Stimulated activated memory B cell treated with anti-CD40 and anti-IgM and Interleukin-4, amounts not matched to agents 10 μg/mL and 1 μg/mL and 100 μg/mL, for 72 hours (primary cell): Measurements from ENCODE around the gene SGTA.

ENCODE experiments used
- ATAC-seq: fragments of 150-1000 bp; cut with Tn5 transposase; 2 replicates; pipeline ENCODE4 v1.10.0; 2021
- H3K27ac Mint-ChIP-seq: one replicate; pipeline ENCODE4 v1.8.0; 2022; ENCODE audit warnings: mild to moderate bottlenecking, mixed read lengths
- H3K27me3 Mint-ChIP-seq: one replicate; pipeline ENCODE4 v1.8.0; 2022; ENCODE audit warnings: mixed read lengths
- H3K36me3 Mint-ChIP-seq: one replicate; pipeline ENCODE4 v1.8.0; 2022; ENCODE audit warnings: mixed read lengths
- H3K4me1 Mint-ChIP-seq: one replicate; pipeline ENCODE4 v1.8.0; 2022; ENCODE audit warnings: mixed read lengths
- H3K4me3 Mint-ChIP-seq: one replicate; pipeline ENCODE4 v1.8.0; 2022; ENCODE audit warnings: mild to moderate bottlenecking, moderate library complexity, mixed read lengths
- H3K9me3 Mint-ChIP-seq: one replicate; pipeline ENCODE4 v1.8.0; 2022; ENCODE audit warnings: mixed read lengths

The SGTA gene

DNA sequence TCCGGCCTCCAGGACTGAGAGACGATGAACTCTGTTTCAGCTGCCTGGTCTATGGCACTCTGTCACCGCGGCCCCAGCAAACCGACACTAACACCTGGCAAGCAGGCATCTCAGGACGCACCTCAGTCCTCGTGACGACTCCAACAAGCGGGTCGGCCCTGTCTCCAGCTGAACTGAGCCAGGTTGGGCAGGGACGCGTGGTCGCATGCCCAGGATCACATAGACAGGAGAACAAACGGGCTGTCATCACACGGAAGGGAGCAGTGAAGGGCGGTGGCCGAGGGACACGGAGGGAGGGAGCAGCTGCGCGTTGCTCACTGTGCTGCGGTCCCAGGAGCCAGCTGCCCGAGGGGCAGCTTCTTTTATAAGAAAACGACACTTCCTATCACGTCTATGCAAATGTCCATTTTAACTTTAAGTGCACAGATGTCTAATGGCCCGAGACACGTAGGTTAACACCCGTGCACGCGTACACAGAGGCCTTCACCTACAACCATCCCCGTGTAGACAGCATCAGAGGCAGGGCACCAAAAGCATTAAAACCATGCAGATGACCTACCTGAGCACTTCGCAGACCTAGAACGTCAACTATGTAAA is 8.9 kb downstream of the SGTA start:
- no peak for ATAC-seq
- Mint-ChIP-seq H3K9me3 (no peaks in the 10 kb centered on the region), H3K27me3 (no peaks in the 10 kb centered on the region), H3K36me3 (peaks cover 27% of the 10 kb centered on the region), H3K4me3 (no peak overlapping the region), H3K4me1 (peaks cover 47% of the 10 kb centered on the region), H3K27ac (no peak overlapping the region)

DNA sequence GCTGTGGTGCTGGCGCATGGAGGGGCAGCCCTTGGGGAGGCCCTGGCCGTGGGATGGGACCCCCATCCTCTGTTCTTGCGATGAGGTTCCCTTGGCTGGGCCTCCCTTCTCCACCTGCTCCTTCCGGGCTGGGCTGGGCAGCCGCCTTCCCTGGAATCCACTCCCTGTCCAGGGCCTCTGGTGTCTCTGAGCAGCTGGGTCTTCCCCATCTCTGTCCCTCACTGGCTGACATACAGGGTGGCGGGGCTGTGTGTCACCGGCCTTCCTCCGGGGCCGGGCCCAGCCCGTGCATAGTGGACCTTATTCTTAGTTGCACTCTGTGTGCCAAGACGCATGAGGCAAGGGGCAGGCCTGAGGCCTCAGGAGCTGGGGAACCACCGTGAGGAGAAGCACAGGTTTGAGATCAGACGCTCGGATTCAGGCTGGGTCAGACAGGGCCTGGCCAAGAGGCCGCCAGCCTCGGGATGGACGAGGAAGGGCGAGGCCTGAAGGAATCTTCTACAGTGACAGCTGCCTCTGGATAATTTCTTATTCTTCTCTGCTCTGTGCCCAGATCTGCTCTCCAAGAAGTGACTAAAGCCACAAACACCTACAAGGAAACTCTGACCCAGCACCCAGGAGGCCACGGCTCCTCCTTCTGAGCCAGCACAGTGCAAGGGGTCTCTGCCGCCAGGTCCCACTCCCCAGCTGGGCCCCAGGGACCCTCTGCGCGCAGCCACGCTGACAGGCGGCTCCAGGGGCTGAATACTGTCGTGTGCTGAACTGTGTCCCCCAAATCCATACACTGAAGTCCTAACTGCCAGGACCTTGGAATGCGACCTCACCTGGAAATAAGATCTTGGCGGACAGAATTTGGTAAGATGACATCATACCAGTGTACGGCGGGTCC is 11.0 kb downstream of the SGTA start:
- Mint-ChIP-seq H3K27ac (no peak overlapping the region), H3K4me3 (no peak overlapping the region), H3K4me1 (peaks cover 30% of the 10 kb centered on the region), H3K36me3 (peaks cover 28% of the 10 kb centered on the region), H3K9me3 (no peaks in the 10 kb centered on the region), H3K27me3 (no peaks in the 10 kb centered on the region)
- ATAC-seq: no peak

DNA sequence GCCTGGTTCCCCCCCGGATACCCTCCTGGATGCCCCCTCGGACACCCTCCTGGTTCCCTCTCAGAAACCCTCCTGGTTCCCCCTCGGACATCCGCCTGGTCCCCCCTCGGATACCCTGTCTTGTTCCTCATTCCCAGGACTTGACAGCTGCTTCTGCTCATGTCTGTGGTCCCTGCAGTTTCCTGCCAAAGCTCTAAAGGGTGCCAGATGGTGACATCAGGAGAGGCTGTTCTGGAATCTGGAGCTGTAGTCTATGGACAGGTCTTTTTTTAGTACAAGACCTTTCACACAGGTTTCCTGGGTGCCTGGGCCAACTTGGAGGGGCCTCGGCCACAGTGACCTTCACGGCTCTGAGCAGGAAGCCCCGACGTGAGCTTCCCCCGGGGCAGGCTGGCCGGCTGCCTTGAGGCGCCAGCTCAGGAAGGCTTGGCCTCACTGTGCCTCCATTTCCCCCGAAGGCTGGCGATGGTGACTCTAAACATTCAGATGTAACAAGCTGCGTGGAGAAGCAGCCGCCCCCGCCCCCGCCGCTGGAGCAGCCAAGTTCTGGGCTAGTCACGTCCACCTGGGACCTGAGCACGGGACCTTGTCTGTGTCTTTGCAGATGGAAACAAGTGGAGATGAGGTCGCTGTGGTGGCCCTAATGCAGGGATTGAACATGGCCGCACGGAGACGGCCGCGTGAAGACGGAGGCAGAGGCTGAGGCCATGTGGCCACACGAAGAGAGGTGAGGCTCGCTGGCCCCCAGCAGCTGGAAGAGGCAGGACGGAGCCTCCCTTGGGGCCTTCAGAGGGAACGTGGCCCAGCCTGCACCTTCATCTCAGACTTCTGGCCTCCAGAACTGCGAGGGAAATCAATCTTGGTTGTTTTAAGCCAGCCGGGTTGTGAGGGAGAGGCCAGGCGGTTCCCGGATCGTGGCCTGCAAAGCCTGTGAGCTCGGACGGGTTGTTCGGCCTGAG is 12.7 kb downstream of the SGTA start:
- no peak overlapping the region for H3K4me3 Mint-ChIP-seq
- peaks cover 17% of the 10 kb centered on the region for H3K36me3 Mint-ChIP-seq
- no peak overlapping the region for H3K27ac Mint-ChIP-seq
- H3K9me3 Mint-ChIP-seq: no peaks in the 10 kb centered on the region
- no peak for ATAC-seq
- H3K4me1 Mint-ChIP-seq: peaks cover 18% of the 10 kb centered on the region
- no peaks in the 10 kb centered on the region for H3K27me3 Mint-ChIP-seq

DNA sequence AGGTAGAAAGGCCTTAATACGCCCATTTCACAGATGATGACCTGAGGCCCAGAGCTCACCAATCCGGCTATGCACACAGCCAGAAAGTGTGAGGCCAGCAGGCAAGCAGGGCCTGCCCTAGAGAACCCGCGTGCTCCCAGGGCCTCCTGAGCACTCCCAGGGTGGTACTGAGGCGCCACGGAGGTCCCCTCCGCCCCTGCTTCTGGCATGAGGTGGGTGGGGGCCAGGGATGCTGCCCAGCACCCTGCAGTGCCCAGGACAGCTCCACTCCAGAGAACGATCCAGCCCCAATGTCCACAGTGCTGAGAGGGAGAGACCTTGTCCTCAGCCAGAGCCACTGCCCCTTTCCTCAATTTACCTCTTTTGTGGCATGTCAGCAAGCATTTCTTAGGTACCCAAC is 13.9 kb downstream of the SGTA start:
- peaks cover 7% of the 10 kb centered on the region for H3K4me1 Mint-ChIP-seq

DNA sequence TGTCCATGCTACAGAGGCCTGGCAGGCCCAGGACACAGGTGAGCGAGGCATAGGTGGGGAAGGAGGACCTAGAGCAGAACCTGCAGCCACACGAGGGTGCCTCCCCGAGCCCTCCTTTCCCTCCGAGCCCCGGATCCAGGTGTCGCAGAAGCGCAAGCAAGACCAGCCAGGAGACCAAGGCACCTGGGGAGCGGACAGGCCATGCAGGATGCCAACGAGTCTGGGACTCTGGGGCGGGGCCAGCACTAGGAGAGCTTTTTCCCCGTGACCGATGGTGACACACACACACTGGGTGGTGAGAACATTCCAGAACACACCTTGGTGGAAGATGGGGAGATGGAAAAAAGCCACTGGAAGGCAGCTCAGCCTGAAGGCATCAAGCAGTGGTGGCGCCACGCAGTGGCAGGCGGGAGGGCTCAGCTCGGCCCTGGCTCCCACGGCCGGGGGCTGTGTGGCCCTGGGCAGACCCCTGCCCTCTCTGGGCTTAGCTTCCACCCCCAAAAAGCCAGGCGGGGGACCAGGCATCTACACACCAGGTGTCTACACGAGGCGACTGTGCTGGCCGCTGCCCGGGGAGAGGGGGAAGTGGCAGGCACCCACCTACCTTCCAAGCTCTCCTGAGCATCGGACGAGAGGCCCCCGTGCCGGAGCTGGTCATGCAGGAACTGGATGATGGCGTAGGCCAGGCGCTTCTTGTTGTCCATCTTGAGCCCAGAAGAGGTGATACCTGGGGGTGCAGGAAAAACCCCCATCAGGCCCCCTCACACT is 14.5 kb downstream of the SGTA start:
- Mint-ChIP-seq H3K36me3 (peaks cover 14% of the 10 kb centered on the region), H3K9me3 (no peaks in the 10 kb centered on the region), H3K27me3 (no peaks in the 10 kb centered on the region), H3K27ac (no peak overlapping the region), H3K4me3 (no peak overlapping the region), H3K4me1 (peaks cover 5% of the 10 kb centered on the region)
- ATAC-seq: no peak

More for the DNA sequence above, 13.9 kb downstream of the SGTA start:
- ATAC-seq: no peak
- Mint-ChIP-seq H3K27ac (no peak overlapping the region), H3K27me3 (no peaks in the 10 kb centered on the region), H3K4me3 (no peak overlapping the region), H3K9me3 (no peaks in the 10 kb centered on the region), H3K36me3 (peaks cover 15% of the 10 kb centered on the region)

DNA sequence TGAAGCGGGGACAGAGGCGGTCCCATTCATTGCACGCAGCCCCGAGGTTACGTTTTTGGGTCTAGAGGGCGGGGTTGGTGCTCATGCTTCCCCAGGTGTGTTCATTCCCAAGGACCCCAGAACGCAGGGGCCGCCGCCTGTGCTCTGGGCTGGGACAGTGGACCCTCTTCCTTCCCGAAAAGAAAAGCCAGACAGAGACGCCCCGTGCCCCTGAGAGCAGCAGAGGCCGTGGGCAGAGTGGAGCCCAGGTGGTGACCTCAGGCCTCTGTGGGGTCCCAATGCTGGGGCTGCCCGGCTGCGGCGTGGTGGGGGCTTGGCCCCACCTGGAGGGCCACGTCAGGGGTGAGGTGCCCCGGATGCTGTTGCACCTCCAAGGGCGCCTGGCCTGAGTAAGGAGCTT is 15.4 kb downstream of the SGTA start:
- Mint-ChIP-seq H3K27me3 (no peaks in the 10 kb centered on the region), H3K27ac (no peak overlapping the region), H3K36me3 (peaks cover 20% of the 10 kb centered on the region), H3K4me1 (peaks cover 5% of the 10 kb centered on the region), H3K9me3 (no peaks in the 10 kb centered on the region), H3K4me3 (no peak overlapping the region)
- no peak for ATAC-seq

DNA sequence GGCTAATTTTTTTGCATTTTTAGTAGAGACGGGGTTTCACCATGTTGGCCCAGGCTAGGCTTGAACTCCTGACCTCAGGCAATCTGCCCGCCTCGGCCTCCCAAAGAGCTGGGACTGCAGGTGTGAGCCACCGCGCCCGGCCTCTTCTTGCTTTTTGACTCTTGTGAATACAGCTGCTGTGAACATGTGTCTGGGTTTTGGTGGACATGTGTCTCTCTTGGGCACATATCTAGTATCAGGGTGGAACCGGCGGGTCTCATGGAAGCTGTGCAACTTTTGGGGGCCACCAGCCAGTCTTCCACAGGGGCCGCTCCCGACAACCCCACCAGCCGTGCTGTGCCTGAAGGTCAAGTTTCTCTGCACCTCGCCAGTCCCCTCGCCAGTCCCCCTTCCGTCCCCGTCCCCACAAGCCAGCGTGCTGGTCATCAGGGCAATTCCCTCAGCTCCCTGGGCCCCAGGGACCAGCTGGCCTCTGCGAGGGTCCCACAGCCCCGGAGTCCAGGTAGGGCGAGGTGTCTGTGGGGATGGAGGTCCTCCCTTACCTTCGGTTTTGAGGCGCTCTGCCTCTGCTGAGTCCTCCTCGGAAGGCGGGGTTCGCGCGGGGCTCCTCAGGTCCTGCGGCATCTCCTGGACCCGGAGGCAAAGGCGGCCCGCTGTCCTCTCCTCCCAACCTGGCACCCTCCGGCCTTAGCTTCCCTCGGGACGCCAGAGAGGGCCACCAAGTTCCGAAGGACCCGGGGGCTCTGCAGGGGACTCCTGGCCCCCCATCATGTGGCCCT is 16.3 kb downstream of the SGTA start:
- no peaks in the 10 kb centered on the region for H3K4me1 Mint-ChIP-seq
- H3K27me3 Mint-ChIP-seq: no peaks in the 10 kb centered on the region
- H3K27ac Mint-ChIP-seq: no peak overlapping the region
- ATAC-seq: no peak
- peaks cover 27% of the 10 kb centered on the region for H3K36me3 Mint-ChIP-seq
- H3K9me3 Mint-ChIP-seq: no peaks in the 10 kb centered on the region
- no peak overlapping the region for H3K4me3 Mint-ChIP-seq

DNA sequence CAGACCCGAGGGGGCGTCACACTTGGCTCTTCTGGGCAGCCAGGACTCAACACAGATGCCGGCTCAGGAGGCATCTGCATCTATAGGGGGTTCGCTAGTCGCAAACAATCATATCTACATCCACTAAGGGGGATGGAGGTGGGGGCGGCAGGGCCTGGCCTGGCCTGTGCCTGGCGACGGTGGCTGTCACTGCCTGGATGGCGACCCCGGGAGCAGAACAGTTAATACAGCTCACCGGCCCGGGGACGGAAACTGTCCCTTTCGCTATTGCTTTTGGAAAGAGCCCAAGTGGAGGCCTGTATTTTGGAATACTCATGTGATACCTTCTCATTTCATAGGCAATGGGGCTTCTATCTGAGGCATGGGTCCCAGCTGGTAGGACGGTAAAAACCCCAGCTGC is 17.7 kb downstream of the SGTA start:
- H3K36me3 Mint-ChIP-seq: peaks cover 34% of the 10 kb centered on the region
- no peak for ATAC-seq
- no peak overlapping the region for H3K27ac Mint-ChIP-seq
- H3K27me3 Mint-ChIP-seq: no peaks in the 10 kb centered on the region
- H3K4me1 Mint-ChIP-seq: no peaks in the 10 kb centered on the region
- H3K9me3 Mint-ChIP-seq: no peaks in the 10 kb centered on the region
- no peak overlapping the region for H3K4me3 Mint-ChIP-seq

DNA sequence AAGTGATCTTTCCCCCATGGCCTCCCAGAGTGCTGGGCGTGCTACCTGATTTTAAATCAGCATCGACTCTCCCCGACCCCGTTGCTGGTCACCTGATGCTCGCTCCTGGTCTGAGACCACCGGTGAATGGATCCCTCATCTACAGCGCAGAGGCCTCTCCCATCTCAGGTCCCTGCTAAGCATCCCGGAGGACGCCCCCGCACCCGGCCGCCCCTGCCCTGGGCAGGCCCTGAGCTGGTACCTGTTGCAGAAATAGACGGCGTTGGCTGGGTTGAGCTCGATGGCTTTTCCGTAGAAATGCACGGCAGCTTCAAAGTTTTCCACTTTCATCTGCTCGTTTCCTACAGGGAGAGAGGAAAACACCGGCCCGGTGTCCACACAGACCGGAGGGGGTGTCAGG is 18.1 kb downstream of the SGTA start:
- Mint-ChIP-seq H3K4me1 (no peaks in the 10 kb centered on the region), H3K4me3 (no peak overlapping the region), H3K9me3 (no peaks in the 10 kb centered on the region), H3K27ac (no peak overlapping the region), H3K36me3 (peaks cover 38% of the 10 kb centered on the region), H3K27me3 (no peaks in the 10 kb centered on the region)
- no peak for ATAC-seq

DNA sequence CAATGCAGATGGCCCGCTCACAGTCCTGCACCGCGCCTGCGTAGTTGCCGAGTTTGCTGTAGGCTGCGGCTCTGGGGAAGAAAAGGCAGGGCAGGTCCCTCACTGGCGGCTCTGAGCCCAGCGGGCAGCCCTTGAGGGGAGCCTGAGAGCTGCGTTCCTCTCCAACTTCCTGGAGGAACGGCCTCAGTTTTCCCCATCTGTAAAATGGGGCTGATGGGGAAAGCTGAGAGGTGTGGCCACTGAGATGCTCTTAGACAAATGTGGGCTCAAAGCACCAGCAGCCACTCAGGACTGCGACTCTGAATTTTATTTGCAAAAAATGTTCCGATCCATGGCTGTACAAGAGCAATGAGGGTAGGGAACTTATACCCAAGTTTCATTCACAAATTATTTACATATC is 19.4 kb downstream of the SGTA start:
- no peaks in the 10 kb centered on the region for H3K27me3 Mint-ChIP-seq
- H3K9me3 Mint-ChIP-seq: no peaks in the 10 kb centered on the region
- no peaks in the 10 kb centered on the region for H3K4me1 Mint-ChIP-seq
- H3K36me3 Mint-ChIP-seq: peaks cover 48% of the 10 kb centered on the region
- no peak overlapping the region for H3K27ac Mint-ChIP-seq
- no peak overlapping the region for H3K4me3 Mint-ChIP-seq
- no peak for ATAC-seq

DNA sequence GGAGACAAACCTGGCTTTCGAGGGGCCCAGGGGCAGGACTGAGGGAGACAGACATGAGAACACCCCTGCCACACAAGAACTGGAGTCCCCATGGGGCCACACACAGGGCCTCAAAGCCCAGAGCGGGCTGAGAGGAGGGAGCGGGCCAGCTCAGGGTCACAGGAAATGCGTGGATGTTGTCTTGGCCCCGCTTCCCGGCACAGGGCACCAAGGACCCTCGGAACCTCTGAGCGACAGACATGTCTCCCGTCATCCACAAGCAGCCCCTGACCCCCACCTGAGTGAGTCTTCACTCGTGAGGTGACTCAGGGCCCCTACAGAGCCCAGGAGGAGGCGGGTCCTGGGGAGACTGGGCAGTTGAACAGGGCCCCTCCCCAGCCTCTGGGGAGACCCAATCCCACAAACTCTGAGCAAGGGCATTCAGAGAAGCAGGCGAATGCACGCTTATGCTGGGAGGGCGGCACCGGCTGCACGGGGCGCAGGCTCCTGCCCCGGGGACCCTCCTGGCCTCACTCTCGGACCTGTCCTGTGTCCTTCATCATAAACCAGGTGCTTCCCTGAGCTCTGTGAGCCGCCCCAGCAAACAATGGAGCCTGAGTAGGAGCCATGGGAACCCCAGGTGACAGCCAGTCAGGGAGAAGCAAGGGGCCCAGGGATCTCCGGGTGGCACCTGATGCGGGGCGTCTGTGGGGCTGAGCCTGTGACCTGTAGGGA is 20.1 kb downstream of the SGTA start:
- Mint-ChIP-seq H3K4me3 (no peak overlapping the region), H3K9me3 (no peaks in the 10 kb centered on the region), H3K27me3 (no peaks in the 10 kb centered on the region), H3K36me3 (peaks cover 54% of the 10 kb centered on the region), H3K4me1 (no peaks in the 10 kb centered on the region), H3K27ac (no peak overlapping the region)
- ATAC-seq: no peak

DNA sequence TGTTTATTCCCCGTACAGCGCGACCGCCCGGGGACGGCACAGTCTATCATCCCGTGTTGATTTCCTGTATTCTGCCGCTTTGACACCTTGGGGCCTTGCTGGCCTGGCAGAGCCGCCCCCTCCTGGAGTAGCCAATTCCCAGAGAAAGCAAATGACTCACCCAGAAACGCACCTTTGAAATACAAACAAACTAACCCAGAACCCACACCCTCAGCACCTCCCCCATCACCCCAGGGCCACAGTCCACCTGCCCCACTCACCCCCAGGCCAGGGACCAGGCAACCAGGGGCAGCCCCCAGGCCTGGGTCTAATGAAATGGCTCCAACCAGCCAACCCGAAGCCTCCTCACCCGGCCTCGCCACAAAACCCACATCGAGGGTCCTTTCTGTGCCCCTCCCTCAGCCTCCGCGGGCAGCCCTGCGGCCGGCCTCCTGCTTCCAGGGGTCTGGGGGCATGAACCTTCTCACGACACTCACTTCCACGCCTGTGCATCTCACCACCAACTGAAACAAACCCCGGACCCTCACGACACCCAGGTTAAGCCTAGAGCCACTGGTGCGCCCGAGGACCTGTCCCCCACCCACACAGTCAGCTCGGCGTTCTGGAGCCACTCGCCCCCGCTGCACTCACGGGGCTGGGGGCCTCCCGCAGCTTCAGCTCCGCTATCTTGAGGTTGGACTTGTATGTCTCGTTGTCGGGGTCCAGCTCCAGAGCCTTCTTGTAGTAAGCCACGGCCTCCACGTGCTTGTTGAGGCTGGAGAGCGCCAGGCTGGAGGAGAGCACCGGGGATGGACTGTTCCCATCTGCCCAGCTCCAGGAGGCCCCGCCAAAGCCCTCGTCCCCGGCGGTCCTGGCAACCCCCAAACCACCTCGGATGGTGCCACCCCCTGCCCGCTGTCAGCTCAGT is 20.9 kb downstream of the SGTA start:
- H3K4me3 Mint-ChIP-seq: no peak overlapping the region
- no peaks in the 10 kb centered on the region for H3K27me3 Mint-ChIP-seq
- H3K36me3 Mint-ChIP-seq: peaks cover 54% of the 10 kb centered on the region
- no peak for ATAC-seq
- no peak overlapping the region for H3K27ac Mint-ChIP-seq
- no peaks in the 10 kb centered on the region for H3K4me1 Mint-ChIP-seq
- H3K9me3 Mint-ChIP-seq: no peaks in the 10 kb centered on the region

DNA sequence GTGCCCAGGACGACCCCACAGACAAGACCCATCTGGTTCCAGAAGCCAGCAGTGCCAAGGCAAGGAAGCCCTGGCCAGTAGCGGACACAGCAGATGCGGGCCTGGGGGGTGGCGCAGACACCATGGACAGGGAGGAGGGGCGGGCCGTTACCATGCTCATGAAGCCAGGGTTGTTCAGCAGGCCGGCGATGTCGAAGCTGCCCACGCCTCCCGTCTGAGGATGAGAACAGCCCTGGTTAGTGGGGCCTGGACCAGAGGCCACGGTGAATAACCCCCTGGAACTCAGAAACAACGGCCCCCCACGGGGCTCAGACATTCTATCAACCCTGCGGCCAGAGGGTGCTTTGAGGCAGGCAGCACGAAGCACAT is 21.8 kb downstream of the SGTA start:
- H3K27me3 Mint-ChIP-seq: no peaks in the 10 kb centered on the region
- ATAC-seq: no peak
- H3K4me3 Mint-ChIP-seq: no peak overlapping the region
- H3K9me3 Mint-ChIP-seq: no peaks in the 10 kb centered on the region
- H3K36me3 Mint-ChIP-seq: peaks cover 55% of the 10 kb centered on the region
- no peaks in the 10 kb centered on the region for H3K4me1 Mint-ChIP-seq
- no peak overlapping the region for H3K27ac Mint-ChIP-seq
